Measurements from ENCODE around the gene PTPRM. TPM values are rescaled to one million over a fixed set of nuclear protein-coding genes. Genes with fewer than 3 reads are reported as not detected.

PTPRM gene
- total RNA-seq, 1 donor from 2014 or later = 4.5 TPM

DNA sequence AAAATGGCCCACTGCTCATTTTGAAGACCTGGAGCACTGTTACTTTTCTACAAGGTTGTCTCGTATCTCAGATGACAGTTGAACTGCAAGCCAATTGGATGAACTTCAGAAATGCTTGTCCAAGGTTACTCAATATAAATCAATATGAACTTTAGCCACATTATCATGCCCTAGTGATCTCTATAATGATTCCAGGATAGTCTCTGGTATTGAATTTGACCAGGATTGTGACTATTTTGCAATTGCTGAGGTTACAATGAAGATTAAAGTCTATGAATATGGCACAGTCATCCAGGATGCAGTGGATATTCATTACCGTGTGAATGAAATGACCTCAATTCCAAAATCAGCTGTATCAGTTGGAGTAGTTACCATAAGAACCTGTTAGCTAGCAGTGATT is 846.1 kb downstream of the PTPRM start:
- Mint-ChIP-seq H3K9me3 (peaks cover 23% of the 10 kb centered on the region), H3K36me3 (ENCODE audit: low read depth) (no peaks in the 10 kb centered on the region), H3K4me3 (ENCODE audit: low read depth) (no peak overlapping the region), H3K27ac (no peak overlapping the region), H3K4me1 (ENCODE audit: low read depth) (no peaks in the 10 kb centered on the region), H3K27me3 (ENCODE audit: low read depth) (no peaks in the 10 kb centered on the region)
- no peak for DNase-seq (ENCODE audit: low spot score)
- intact Hi-C loops (cut with micrococcal nuclease) = no loop called here

DNA sequence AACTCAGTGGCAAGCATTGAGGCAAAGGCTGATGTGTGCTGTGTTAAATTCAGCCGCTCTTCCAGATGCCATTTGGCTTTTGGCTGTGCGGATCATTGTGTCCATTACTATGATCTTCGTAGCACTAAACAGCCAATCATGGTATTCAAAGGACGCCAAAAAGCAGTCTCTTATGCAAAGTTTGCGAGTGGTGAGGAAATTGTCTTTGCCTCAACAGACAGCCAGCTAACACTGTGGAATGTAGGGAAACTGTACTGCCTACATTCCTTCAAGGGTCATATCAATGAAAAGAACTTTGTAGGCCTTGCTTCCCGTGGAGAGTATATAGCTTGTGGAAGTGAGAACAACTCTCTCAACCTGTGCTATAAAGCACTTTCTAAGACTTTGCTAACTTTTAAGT is 846.6 kb downstream of the PTPRM start:
- no peaks in the 10 kb centered on the region for H3K27me3 Mint-ChIP-seq (ENCODE audit: low read depth)
- no peak overlapping the region for H3K27ac Mint-ChIP-seq
- no peaks in the 10 kb centered on the region for H3K36me3 Mint-ChIP-seq (ENCODE audit: low read depth)
- peaks cover 23% of the 10 kb centered on the region for H3K9me3 Mint-ChIP-seq
- no peak for DNase-seq (ENCODE audit: low spot score)
- H3K4me1 Mint-ChIP-seq (ENCODE audit: low read depth) = no peaks in the 10 kb centered on the region
- intact Hi-C loops (cut with micrococcal nuclease) = no loop called here
- no peak overlapping the region for H3K4me3 Mint-ChIP-seq (ENCODE audit: low read depth)

DNA sequence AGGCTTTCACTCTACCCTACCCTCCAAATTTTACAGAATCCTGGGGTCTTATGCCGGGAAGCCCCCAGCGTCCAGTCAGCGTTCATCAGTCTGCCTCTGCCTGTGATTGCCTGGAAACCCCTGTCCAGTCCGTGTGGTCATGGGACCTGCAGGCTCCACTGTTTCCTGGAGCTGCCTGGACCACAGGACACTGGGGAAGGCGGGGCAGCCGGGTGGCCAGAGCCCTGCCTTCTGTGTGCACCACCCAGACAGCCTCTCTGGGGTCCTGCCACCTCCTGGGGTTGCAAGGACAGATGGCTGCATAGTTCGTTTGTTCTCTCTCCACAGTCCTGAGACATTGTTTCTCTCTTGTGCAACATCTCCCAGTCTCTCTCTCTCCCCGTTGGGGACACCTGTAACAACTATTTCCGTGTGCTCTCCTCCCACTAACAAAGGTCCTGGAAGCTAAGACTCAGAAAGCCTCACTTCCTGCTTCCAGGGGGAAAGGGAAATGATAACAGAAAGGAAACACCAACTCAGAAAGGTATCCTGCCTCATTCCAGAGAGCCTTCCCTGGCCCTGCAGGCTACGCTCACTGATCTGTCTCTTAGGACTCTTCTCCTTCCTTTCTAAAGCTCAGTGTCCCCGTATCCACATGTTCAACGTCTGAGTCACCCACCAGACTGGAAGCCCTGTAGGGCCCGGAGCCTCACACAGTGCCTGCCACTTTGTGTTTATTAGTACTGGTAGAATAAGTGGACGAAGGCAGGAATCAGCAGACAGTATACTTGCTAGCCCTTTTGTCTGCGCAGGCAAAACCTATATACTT is 849.3 kb downstream of the PTPRM start:
- Mint-ChIP-seq H3K27ac (no peak overlapping the region), H3K4me3 (ENCODE audit: low read depth) (no peak overlapping the region), H3K9me3 (peaks cover 3% of the 10 kb centered on the region), H3K36me3 (ENCODE audit: low read depth) (no peaks in the 10 kb centered on the region), H3K4me1 (ENCODE audit: low read depth) (no peaks in the 10 kb centered on the region), H3K27me3 (ENCODE audit: low read depth) (no peaks in the 10 kb centered on the region)
- intact Hi-C loops (cut with micrococcal nuclease) = no loop called here
- no peak for DNase-seq (ENCODE audit: low spot score)

DNA sequence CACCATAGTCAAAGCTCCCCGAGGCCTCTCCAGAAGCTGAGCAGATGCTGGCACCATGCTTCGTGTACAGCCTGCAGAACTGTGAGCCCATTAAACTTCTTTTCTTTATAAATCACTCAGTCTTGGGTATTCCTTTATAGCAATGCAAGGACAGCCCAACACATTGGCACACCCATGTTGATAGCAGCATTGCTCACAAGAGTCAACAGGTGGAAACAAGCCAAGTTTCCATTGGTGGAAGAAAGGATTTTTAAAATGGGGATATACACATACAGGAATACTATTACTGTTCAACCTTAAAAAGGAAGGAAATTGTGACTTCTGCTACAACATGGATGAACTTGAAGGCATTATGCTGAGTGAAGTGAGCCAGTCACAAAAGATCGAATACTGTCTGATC is 855.3 kb downstream of the PTPRM start:
- Mint-ChIP-seq H3K4me3 (ENCODE audit: low read depth) (no peak overlapping the region), H3K36me3 (ENCODE audit: low read depth) (no peaks in the 10 kb centered on the region), H3K4me1 (ENCODE audit: low read depth) (no peaks in the 10 kb centered on the region), H3K9me3 (peaks cover 3% of the 10 kb centered on the region), H3K27ac (no peak overlapping the region), H3K27me3 (ENCODE audit: low read depth) (no peaks in the 10 kb centered on the region)
- DNase-seq (ENCODE audit: low spot score) = no peak
- intact Hi-C loops (cut with micrococcal nuclease) = no loop called here

- Mint-ChIP-seq H3K27ac (no peak overlapping the region), H3K27me3 (ENCODE audit: low read depth) (no peaks in the 10 kb centered on the region), H3K4me1 (ENCODE audit: low read depth) (no peaks in the 10 kb centered on the region), H3K4me3 (ENCODE audit: low read depth) (no peak overlapping the region), H3K9me3 (peaks cover 3% of the 10 kb centered on the region), H3K36me3 (ENCODE audit: low read depth) (no peaks in the 10 kb centered on the region)
- intact Hi-C loops (cut with micrococcal nuclease) = no loop called here
- DNase-seq (ENCODE audit: low spot score) = no peak
Measured at GRCh38 chr18:8423051-8423557, 856.0 kb downstream of the PTPRM start.

GRCh38 chr18:8424481-8424880 is 857.4 kb downstream of the PTPRM start:
- Mint-ChIP-seq H3K9me3 (peaks cover 3% of the 10 kb centered on the region), H3K4me3 (ENCODE audit: low read depth) (no peak overlapping the region), H3K4me1 (ENCODE audit: low read depth) (no peaks in the 10 kb centered on the region), H3K27me3 (ENCODE audit: low read depth) (no peaks in the 10 kb centered on the region), H3K36me3 (ENCODE audit: low read depth) (no peaks in the 10 kb centered on the region), H3K27ac (no peak overlapping the region)
- no peak for DNase-seq (ENCODE audit: low spot score)
- intact Hi-C loops (cut with micrococcal nuclease) = no loop called here

- Mint-ChIP-seq H3K27ac (no peak overlapping the region), H3K27me3 (ENCODE audit: low read depth) (no peaks in the 10 kb centered on the region), H3K4me3 (ENCODE audit: low read depth) (no peak overlapping the region), H3K36me3 (ENCODE audit: low read depth) (no peaks in the 10 kb centered on the region), H3K4me1 (ENCODE audit: low read depth) (no peaks in the 10 kb centered on the region), H3K9me3 (peaks cover 3% of the 10 kb centered on the region)
- no peak for DNase-seq (ENCODE audit: low spot score)
- intact Hi-C loops (cut with micrococcal nuclease) = no loop called here
Measured at GRCh38 chr18:8424917-8425725, 858.0 kb downstream of the PTPRM start.

- Mint-ChIP-seq H3K36me3 (ENCODE audit: low read depth) (no peaks in the 10 kb centered on the region), H3K9me3 (peaks cover 3% of the 10 kb centered on the region), H3K27ac (no peak overlapping the region), H3K4me3 (ENCODE audit: low read depth) (no peak overlapping the region), H3K4me1 (ENCODE audit: low read depth) (no peaks in the 10 kb centered on the region), H3K27me3 (ENCODE audit: low read depth) (no peaks in the 10 kb centered on the region)
- intact Hi-C loops (cut with micrococcal nuclease) = no loop called here
- no peak for DNase-seq (ENCODE audit: low spot score)
Measured at GRCh38 chr18:8426401-8426800, 859.3 kb downstream of the PTPRM start.

DNA sequence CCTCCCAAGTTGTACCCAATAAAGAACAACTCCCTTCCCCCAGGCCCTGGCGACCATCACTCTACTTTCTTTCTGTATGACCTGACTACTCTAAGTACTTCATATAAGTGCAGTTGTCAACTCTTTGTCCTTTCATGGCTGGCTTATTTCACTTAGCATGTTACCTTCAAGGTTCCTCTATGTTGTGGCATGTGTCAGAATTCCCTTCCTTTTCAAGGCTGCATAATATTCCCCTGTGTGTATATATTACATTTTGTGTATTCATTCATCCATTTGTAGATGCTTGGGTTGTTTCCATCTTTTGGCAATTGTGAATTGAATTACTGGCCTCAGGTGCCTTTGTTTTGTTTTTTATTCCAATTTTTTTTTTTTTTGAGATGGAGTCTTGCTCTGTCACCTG is 860.2 kb downstream of the PTPRM start:
- H3K27me3 Mint-ChIP-seq (ENCODE audit: low read depth) = no peaks in the 10 kb centered on the region
- DNase-seq (ENCODE audit: low spot score) = no peak
- no peak overlapping the region for H3K27ac Mint-ChIP-seq
- H3K9me3 Mint-ChIP-seq = peaks cover 3% of the 10 kb centered on the region
- intact Hi-C loops (cut with micrococcal nuclease) = no loop called here
- no peaks in the 10 kb centered on the region for H3K36me3 Mint-ChIP-seq (ENCODE audit: low read depth)
- no peaks in the 10 kb centered on the region for H3K4me1 Mint-ChIP-seq (ENCODE audit: low read depth)
- no peak overlapping the region for H3K4me3 Mint-ChIP-seq (ENCODE audit: low read depth)

DNA sequence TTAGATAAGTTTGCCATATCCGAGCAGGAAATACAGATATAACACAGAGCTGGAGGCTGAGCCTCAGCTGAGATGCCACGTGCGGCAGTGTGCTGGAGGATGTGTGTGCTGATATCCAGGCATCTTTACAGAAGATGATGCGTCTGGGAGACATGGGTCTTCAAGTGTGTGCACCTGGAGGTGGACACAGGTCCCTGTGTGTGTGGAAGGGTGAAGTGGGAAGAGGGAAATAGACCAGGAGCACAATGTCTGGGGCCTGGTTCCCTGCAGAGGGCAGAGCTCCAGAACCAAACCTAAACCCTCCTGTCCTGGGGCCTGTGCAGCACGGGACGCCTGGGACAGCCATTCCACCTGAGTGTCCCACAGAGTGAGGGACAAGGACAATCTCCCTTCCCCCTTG is 861.8 kb downstream of the PTPRM start:
- Mint-ChIP-seq H3K27me3 (ENCODE audit: low read depth) (no peaks in the 10 kb centered on the region), H3K36me3 (ENCODE audit: low read depth) (no peaks in the 10 kb centered on the region), H3K9me3 (peaks cover 3% of the 10 kb centered on the region), H3K4me3 (ENCODE audit: low read depth) (no peak overlapping the region), H3K27ac (no peak overlapping the region), H3K4me1 (ENCODE audit: low read depth) (no peaks in the 10 kb centered on the region)
- intact Hi-C loops (cut with micrococcal nuclease) = no loop called here
- no peak for DNase-seq (ENCODE audit: low spot score)

DNA sequence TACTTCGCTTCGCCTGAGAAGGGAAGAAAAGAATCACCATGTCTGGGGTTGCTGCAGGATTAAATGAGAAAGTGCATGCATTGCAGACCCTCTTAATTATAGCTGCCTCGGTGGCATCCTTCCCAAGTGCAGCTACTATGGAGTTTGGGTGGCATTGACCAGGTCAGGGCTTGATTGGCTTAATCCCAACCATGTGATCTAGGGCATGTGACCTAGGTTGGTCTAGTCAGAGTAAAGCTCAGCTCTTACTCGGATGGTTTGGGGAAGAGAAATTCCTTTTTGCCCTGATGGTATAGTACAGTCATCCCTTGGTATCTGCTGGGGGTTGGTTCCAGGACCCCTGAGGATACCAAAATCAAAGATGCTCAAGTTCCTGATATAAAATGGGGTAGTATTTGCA is 863.9 kb downstream of the PTPRM start:
- intact Hi-C loops (cut with micrococcal nuclease) = no loop called here
- no peak overlapping the region for H3K4me3 Mint-ChIP-seq (ENCODE audit: low read depth)
- H3K36me3 Mint-ChIP-seq (ENCODE audit: low read depth) = no peaks in the 10 kb centered on the region
- no peak overlapping the region for H3K27ac Mint-ChIP-seq
- no peaks in the 10 kb centered on the region for H3K27me3 Mint-ChIP-seq (ENCODE audit: low read depth)
- peaks cover 3% of the 10 kb centered on the region for H3K9me3 Mint-ChIP-seq
- no peak for DNase-seq (ENCODE audit: low spot score)
- no peaks in the 10 kb centered on the region for H3K4me1 Mint-ChIP-seq (ENCODE audit: low read depth)

GRCh38 chr18:8433323-8433722 is 866.2 kb downstream of the PTPRM start:
- no peak for DNase-seq (ENCODE audit: low spot score)
- Mint-ChIP-seq H3K27me3 (ENCODE audit: low read depth) (no peaks in the 10 kb centered on the region), H3K4me1 (ENCODE audit: low read depth) (no peaks in the 10 kb centered on the region), H3K36me3 (ENCODE audit: low read depth) (no peaks in the 10 kb centered on the region), H3K9me3 (no peaks in the 10 kb centered on the region), H3K27ac (no peak overlapping the region), H3K4me3 (ENCODE audit: low read depth) (no peak overlapping the region)
- intact Hi-C loops (cut with micrococcal nuclease) = no loop called here

- Mint-ChIP-seq H3K4me1 (ENCODE audit: low read depth) (no peaks in the 10 kb centered on the region), H3K27ac (no peak overlapping the region), H3K36me3 (ENCODE audit: low read depth) (no peaks in the 10 kb centered on the region), H3K4me3 (ENCODE audit: low read depth) (no peak overlapping the region), H3K27me3 (ENCODE audit: low read depth) (no peaks in the 10 kb centered on the region), H3K9me3 (no peaks in the 10 kb centered on the region)
- DNase-seq (ENCODE audit: low spot score) = no peak
- intact Hi-C loops (cut with micrococcal nuclease) = no loop called here
Measured at GRCh38 chr18:8433771-8434170, 866.7 kb downstream of the PTPRM start.

Data from activated T-helper 2 cell treated with anti-CD3 and anti-CD28 coated beads, Interferon-gamma antibody, Interleukin-2, Interleukin-4, amounts not matched to agents 10 μg/mL and 5 μg/mL and 100 μg/mL, durations not matched to agents 14 hours and 24 hours and 36 hours (primary cell).